Fibroblast of mammary gland (primary cell): ENCODE measurements around the gene NR2C2.

Experiments
- DNase-seq: peaks from one replicate; pipeline ENCODE4 v3.0.0-alpha.2; 2010; ENCODE audit warnings: low read depth
- H3K4me3 ChIP-seq: 2 replicates; pipeline ENCODE4 v1.5.1; 2011; ENCODE audit warnings: low read depth, mild to moderate bottlenecking, low read length, moderate library complexity; ENCODE audit not compliant: control insufficient read depth
- TF ChIP-seq, protein P1 (sequence below): conservative IDR thresholded peaks from 2 replicates; pipeline ENCODE4 v1.5.1; 2011; ENCODE audit warnings: low read depth, low read length, inconsistent platforms; ENCODE audit not compliant: control insufficient read depth, insufficient read depth

NR2C2 gene

GRCh38 chr3:15094187-15094875 lies 146.9 kb downstream of the NR2C2 start:
- DNase-seq: no peak
- TF ChIP-seq, protein P1, sequence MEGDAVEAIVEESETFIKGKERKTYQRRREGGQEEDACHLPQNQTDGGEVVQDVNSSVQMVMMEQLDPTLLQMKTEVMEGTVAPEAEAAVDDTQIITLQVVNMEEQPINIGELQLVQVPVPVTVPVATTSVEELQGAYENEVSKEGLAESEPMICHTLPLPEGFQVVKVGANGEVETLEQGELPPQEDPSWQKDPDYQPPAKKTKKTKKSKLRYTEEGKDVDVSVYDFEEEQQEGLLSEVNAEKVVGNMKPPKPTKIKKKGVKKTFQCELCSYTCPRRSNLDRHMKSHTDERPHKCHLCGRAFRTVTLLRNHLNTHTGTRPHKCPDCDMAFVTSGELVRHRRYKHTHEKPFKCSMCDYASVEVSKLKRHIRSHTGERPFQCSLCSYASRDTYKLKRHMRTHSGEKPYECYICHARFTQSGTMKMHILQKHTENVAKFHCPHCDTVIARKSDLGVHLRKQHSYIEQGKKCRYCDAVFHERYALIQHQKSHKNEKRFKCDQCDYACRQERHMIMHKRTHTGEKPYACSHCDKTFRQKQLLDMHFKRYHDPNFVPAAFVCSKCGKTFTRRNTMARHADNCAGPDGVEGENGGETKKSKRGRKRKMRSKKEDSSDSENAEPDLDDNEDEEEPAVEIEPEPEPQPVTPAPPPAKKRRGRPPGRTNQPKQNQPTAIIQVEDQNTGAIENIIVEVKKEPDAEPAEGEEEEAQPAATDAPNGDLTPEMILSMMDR: no peak
- no peak overlapping the region for H3K4me3 ChIP-seq

DNA sequence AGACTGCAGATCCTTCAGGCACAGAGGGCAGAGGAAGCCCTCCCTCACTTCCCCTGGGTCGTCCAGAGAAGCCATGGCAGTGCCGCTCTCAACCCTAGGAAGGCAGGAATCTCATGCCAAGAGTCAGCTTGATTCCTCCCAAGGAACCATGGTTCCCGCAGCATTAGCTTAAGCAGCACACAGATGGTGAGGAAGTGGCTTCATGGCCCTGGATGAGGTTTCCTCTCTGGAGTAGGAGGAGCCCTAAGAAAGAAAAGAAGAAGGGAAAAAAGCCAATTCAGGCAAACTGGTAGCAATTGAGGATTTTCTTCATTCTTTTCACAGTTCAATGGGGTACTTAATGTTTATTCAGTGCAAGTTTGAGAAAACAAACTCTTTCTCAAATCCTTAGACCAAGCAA lies 148.7 kb downstream of the NR2C2 start:
- H3K4me3 ChIP-seq: no peak overlapping the region
- TF ChIP-seq, protein P1: no peak
- no peak for DNase-seq

GRCh38 chr3:15097891-15098290 lies 150.5 kb downstream of the NR2C2 start:
- TF ChIP-seq, protein P1: no peak
- H3K4me3 ChIP-seq: peak overlapping the region; percentile 85
- DNase-seq: no peak
